Measurements from ENCODE around the gene ARAP3. TPM values are rescaled to one million over a fixed set of nuclear protein-coding genes. Genes with fewer than 3 reads are reported as not detected.
A peak's percentile ranks its signal among the peaks of the same experiment; 100 is the strongest.

Gene ARAP3
- polyA plus RNA-seq, 3 donors: 1.2 to 18.2 (median 2.2) TPM

- DNase-seq: peak; percentile 97 to 99 (median 99)
Measured at GRCh38 chr5:141603923-141604717, 77.9 kb downstream of the ARAP3 start.

More at GRCh38 chr5:141603923-141604717, 77.9 kb downstream of the ARAP3 start:
- intact Hi-C loops (cut with micrococcal nuclease): no loop called here
- peak overlapping the region; percentile 93 to 97 for H3K27ac ChIP-seq (ENCODE audit: low read depth in 1 of 2, low read length in 2 of 2)
- no peaks in the 10 kb centered on the region for H3K27me3 ChIP-seq (ENCODE audit: control insufficient read depth in 2 of 2, insufficient read depth in 2 of 2, low read length in 2 of 2)
- peak overlapping the region; percentile 65 for H3K9ac ChIP-seq (ENCODE audit: insufficient read depth, low read length, poor library complexity, severe bottlenecking)
- H3K9me3 ChIP-seq (replicated peaks in 1 of 2; ENCODE audit: control insufficient read depth in 1 of 2, insufficient read depth in 1 of 2, low read length in 2 of 2): no peaks in the 10 kb centered on the region
- no peak overlapping the region for H2AFZ ChIP-seq (ENCODE audit: insufficient read depth, low read depth, low read length, poor library complexity, severe bottlenecking)
- 39% methylated on average over 3 of the region's 6 CpGs for WGBS (ENCODE audit: insufficient coverage)
- peak overlapping the region; percentile 64 to 90 for H3K4me3 Mint-ChIP-seq
- peaks cover 3% of the 10 kb centered on the region for H4K20me1 ChIP-seq (ENCODE audit: insufficient read depth, low read length)
- peak overlapping the region; percentile 99 to 100 (median 100) for H3K27ac Mint-ChIP-seq
- H3K4me1 Mint-ChIP-seq: peaks cover 92% of the 10 kb centered on the region
- H3K27me3 Mint-ChIP-seq (ENCODE audit: low read depth in 3 of 3): no peaks in the 10 kb centered on the region
- peaks cover 94% of the 10 kb centered on the region for H3K79me2 ChIP-seq (ENCODE audit: insufficient read depth, low read length)
- peak overlapping the region in 2 of 3 experiments; percentile 33 to 53 for H3K4me3 ChIP-seq (replicated peaks in 1 of 3; ENCODE audit: low read depth in 2 of 3, low read length in 3 of 3)
- H3K4me1 ChIP-seq (ENCODE audit: control insufficient read depth in 1 of 2, insufficient read depth in 2 of 2, low read length in 2 of 2): peaks cover 89 to 98% of the 10 kb centered on the region in 2 donors
- no peak for TF ChIP-seq CTCF (IDR thresholded peaks at IDR 0.05)
- H3K36me3 ChIP-seq (replicated peaks in 1 of 2; ENCODE audit: control insufficient read depth in 1 of 2, insufficient read depth in 2 of 2, low read length in 2 of 2): no peaks in the 10 kb centered on the region
- peak overlapping the region; percentile 62 for H3K4me2 ChIP-seq (replicated peaks; ENCODE audit: extremely low read depth, low read length, poor library complexity, severe bottlenecking)
- H3K9me3 Mint-ChIP-seq: peaks cover 0 to 2% (median 0%) of the 10 kb centered on the region in 7 donors
- H3K36me3 Mint-ChIP-seq: peaks cover 15 to 28% of the 10 kb centered on the region in 2 donors

Other genes with a start within 250 kb of the ARAP3 start
- gene PCDHGC3, start 206.3 kb downstream of the ARAP3 start, polyA plus RNA-seq: under 1 TPM in 1 of 3 donors, not detected in 2; 0.33 TPM
- not detected for gene PCDHGC4, start 197.2 kb downstream of the ARAP3 start, polyA plus RNA-seq
- gene PCDHGC5, start 193.1 kb downstream of the ARAP3 start, polyA plus RNA-seq: not detected
- 100 to 1,000 TPM in 1 of 3 donors, 10 to 100 TPM in 2; 60.2 to 140 (median 98.6) TPM for gene DIAPH1, start 63.2 kb downstream of the ARAP3 start, polyA plus RNA-seq
- gene HDAC3, start 45.4 kb downstream of the ARAP3 start, polyA plus RNA-seq: 100 to 1,000 TPM in 1 of 3 donors, 10 to 100 TPM in 2; 80.5 to 103 (median 82.3) TPM
- 10 to 100 TPM in 1 of 3 donors, 1 to 10 TPM in 2; 1.0 to 17.3 (median 1.3) TPM for gene RELL2, start 45.2 kb downstream of the ARAP3 start, polyA plus RNA-seq
- gene FCHSD1, start 30.8 kb downstream of the ARAP3 start, polyA plus RNA-seq: 10 to 100 TPM in 1 of 3 donors, 1 to 10 TPM in 2; 3.0 to 73.3 (median 3.4) TPM
- gene PCDH1, start 196.2 kb upstream of the ARAP3 start, polyA plus RNA-seq: not detected
- gene DELE1, start 241.6 kb upstream of the ARAP3 start, polyA plus RNA-seq: 100 to 1,000 TPM in 1 of 3 donors, 10 to 100 TPM in 2; 47.3 to 140 (median 49.6) TPM